ENCODE data around the gene FHL3. TPM values are rescaled to one million over a fixed set of nuclear protein-coding genes. Genes with fewer than 3 reads are reported as not detected.

FHL3 gene
- total RNA-seq, 1 donor, result 21.4 TPM

DNA sequence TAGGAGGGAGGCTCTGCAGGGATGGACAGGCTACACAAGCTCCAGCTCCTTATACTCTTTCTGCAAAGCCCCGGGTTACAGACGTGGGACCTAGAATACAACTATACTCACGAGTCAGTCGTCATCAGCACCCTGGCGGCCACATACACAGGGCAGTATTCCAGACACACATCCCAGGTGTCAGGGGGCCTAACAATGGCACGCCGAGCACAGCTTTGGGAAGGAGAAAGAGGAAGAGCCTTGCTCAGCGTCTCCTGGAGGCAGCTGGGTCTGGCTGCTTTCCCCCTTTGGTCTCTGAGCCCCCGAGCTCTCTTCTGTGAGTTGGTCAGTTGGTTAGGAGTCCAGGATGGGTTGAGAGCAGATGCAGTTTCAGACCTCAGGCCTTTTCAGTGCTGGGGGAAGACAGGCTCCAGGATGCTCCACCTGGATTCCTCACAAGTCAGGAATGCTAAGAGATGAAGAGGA lies 45.8 kb upstream of the FHL3 start:
- no peaks in the 10 kb centered on the region for H3K9me3 ChIP-seq (ENCODE audit: low read depth, low read length)
- peak; percentile 73 for DNase-seq (ENCODE audit: insufficient read length, low spot score, missing footprints)
- H3K27me3 ChIP-seq (ENCODE audit: insufficient read depth, low read length), result peaks cover 29% of the 10 kb centered on the region
- H3K4me2 ChIP-seq (ENCODE audit: insufficient read depth, low read length), result no peak overlapping the region
- TF ChIP-seq, protein P1, sequence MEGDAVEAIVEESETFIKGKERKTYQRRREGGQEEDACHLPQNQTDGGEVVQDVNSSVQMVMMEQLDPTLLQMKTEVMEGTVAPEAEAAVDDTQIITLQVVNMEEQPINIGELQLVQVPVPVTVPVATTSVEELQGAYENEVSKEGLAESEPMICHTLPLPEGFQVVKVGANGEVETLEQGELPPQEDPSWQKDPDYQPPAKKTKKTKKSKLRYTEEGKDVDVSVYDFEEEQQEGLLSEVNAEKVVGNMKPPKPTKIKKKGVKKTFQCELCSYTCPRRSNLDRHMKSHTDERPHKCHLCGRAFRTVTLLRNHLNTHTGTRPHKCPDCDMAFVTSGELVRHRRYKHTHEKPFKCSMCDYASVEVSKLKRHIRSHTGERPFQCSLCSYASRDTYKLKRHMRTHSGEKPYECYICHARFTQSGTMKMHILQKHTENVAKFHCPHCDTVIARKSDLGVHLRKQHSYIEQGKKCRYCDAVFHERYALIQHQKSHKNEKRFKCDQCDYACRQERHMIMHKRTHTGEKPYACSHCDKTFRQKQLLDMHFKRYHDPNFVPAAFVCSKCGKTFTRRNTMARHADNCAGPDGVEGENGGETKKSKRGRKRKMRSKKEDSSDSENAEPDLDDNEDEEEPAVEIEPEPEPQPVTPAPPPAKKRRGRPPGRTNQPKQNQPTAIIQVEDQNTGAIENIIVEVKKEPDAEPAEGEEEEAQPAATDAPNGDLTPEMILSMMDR (IDR thresholded peaks at IDR 0.05; ENCODE audit: extremely low read depth, low read depth, low read length), result no peak
- no peaks in the 10 kb centered on the region for H3K36me3 ChIP-seq (ENCODE audit: insufficient read depth, low read length)
- H3K27ac ChIP-seq (ENCODE audit: low read depth, low read length), result no peak overlapping the region
- H3K79me2 ChIP-seq (ENCODE audit: insufficient read depth, low read length), result no peaks in the 10 kb centered on the region
- H3K4me3 ChIP-seq (ENCODE audit: insufficient read depth, low read length), result no peak overlapping the region
- H2AFZ ChIP-seq (ENCODE audit: low read length), result no peak overlapping the region
- no peaks in the 10 kb centered on the region for H4K20me1 ChIP-seq (ENCODE audit: insufficient read depth, low read length)
- H3K4me1 ChIP-seq (ENCODE audit: insufficient read depth, low read length), result no peaks in the 10 kb centered on the region

DNA sequence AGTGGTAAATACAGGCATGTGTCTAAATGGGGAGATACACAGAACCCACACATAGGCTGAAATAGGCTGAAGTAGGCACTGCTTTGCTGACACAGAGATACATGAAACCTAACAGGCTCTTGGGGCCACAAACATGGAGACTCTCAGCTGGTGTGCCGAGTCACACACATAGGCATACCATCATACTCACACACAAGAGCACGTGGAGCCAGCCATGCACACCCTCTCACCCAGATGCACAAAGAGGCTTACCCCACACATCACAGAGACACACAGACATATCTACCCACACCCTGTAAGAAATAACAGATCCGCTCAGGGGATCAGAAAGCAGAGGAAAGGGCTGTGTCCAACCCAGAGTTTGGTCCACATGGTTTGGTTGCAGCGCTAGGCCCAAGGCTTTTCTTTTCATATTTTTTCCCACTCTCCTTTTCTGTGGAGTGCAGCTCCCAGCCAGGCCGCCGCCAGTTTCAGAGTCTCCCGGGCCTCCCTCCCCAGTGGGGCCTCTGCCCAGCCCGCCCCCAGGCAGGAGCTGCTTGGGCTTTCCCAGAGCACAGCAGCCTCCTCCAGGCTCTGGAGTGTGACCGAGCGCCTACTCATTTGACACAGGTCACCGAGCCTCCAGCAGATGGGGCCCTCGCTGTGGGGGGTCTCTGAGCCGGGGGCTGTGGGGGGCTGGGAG lies 45.2 kb upstream of the FHL3 start:
- Histone ChIP-seq H2AFZ (ENCODE audit: low read length) (no peak overlapping the region), H3K27me3 (ENCODE audit: insufficient read depth, low read length) (peaks cover 32% of the 10 kb centered on the region), H3K79me2 (ENCODE audit: insufficient read depth, low read length) (no peaks in the 10 kb centered on the region), H3K36me3 (ENCODE audit: insufficient read depth, low read length) (no peaks in the 10 kb centered on the region), H3K27ac (ENCODE audit: low read depth, low read length) (no peak overlapping the region), H3K4me1 (ENCODE audit: insufficient read depth, low read length) (no peaks in the 10 kb centered on the region), H3K4me2 (ENCODE audit: insufficient read depth, low read length) (no peak overlapping the region), H4K20me1 (ENCODE audit: insufficient read depth, low read length) (no peaks in the 10 kb centered on the region), H3K9me3 (ENCODE audit: low read depth, low read length) (no peaks in the 10 kb centered on the region), H3K4me3 (ENCODE audit: insufficient read depth, low read length) (no peak overlapping the region)
- peak; percentile 36 for DNase-seq (ENCODE audit: insufficient read length, low spot score, missing footprints)
- TF ChIP-seq, protein P1 (IDR thresholded peaks at IDR 0.05; ENCODE audit: extremely low read depth, low read depth, low read length), result no peak

- Histone ChIP-seq H3K4me2 (ENCODE audit: insufficient read depth, low read length) (peak overlapping the region; percentile 76), H3K79me2 (ENCODE audit: insufficient read depth, low read length) (no peaks in the 10 kb centered on the region), H3K36me3 (ENCODE audit: insufficient read depth, low read length) (no peaks in the 10 kb centered on the region), H3K4me1 (ENCODE audit: insufficient read depth, low read length) (no peaks in the 10 kb centered on the region), H3K27me3 (ENCODE audit: insufficient read depth, low read length) (peaks cover 53% of the 10 kb centered on the region), H4K20me1 (ENCODE audit: insufficient read depth, low read length) (peaks cover 3% of the 10 kb centered on the region), H3K9me3 (ENCODE audit: low read depth, low read length) (no peaks in the 10 kb centered on the region), H3K27ac (ENCODE audit: low read depth, low read length) (no peak overlapping the region), H2AFZ (ENCODE audit: low read length) (peak overlapping the region; percentile 22), H3K4me3 (ENCODE audit: insufficient read depth, low read length) (peak overlapping the region; percentile 66)
- TF ChIP-seq, protein P1 (IDR thresholded peaks at IDR 0.05; ENCODE audit: extremely low read depth, low read depth, low read length), result no peak
- DNase-seq (ENCODE audit: insufficient read length, low spot score, missing footprints), result peak; percentile 97
Measured at GRCh38 chr1:38047603-38048141, 42.4 kb upstream of the FHL3 start.

GRCh38 chr1:38046884-38047602 lies 41.7 kb upstream of the FHL3 start:
- TF ChIP-seq, protein P1 (IDR thresholded peaks at IDR 0.05; ENCODE audit: extremely low read depth, low read depth, low read length), result no peak
- peak overlapping the region; percentile 29 for H2AFZ ChIP-seq (ENCODE audit: low read length)
- peak; percentile 99 for DNase-seq (ENCODE audit: insufficient read length, low spot score, missing footprints)
- peak overlapping the region; percentile 76 for H3K4me2 ChIP-seq (ENCODE audit: insufficient read depth, low read length)
- H3K36me3 ChIP-seq (ENCODE audit: insufficient read depth, low read length), result no peaks in the 10 kb centered on the region
- H3K27me3 ChIP-seq (ENCODE audit: insufficient read depth, low read length), result peaks cover 59% of the 10 kb centered on the region
- H3K9me3 ChIP-seq (ENCODE audit: low read depth, low read length), result no peaks in the 10 kb centered on the region
- peak overlapping the region; percentile 66 for H3K4me3 ChIP-seq (ENCODE audit: insufficient read depth, low read length)
- H3K4me1 ChIP-seq (ENCODE audit: insufficient read depth, low read length), result no peaks in the 10 kb centered on the region
- H4K20me1 ChIP-seq (ENCODE audit: insufficient read depth, low read length), result peaks cover 3% of the 10 kb centered on the region
- H3K27ac ChIP-seq (ENCODE audit: low read depth, low read length), result no peak overlapping the region
- H3K79me2 ChIP-seq (ENCODE audit: insufficient read depth, low read length), result no peaks in the 10 kb centered on the region
